ENCODE measurements around the gene VSTM2A.
"Not testable (repeated sequence)": the region's sequence is repeated elsewhere in the genome, so short reads cannot be mapped to it uniquely, and the experiment has no call there.

VSTM2A gene

GRCh38 chr7:54541669-54542625, at the start of gene VSTM2A:
Gene VSTM2A, plus strand, starts transcription at chr7:54542375. Its CDS starts 356 bp downstream, at chr7:54542731.
- DNase-seq, result no peak

GRCh38 chr7:54504531-54504930, 37.6 kb upstream of the VSTM2A start:
- not testable (repeated sequence) for DNase-seq

- no peak for DNase-seq
These were observed 12.6 kb upstream of the VSTM2A start for GRCh38 chr7:54529568-54529967.

GRCh38 chr7:54538122-54538521, 4.1 kb upstream of the VSTM2A start:
- no peak for DNase-seq

- no peak for DNase-seq
These were observed 895 bp downstream of the VSTM2A start for GRCh38 chr7:54543051-54543488.

GRCh38 chr7:54544149-54544526, 2.0 kb downstream of the VSTM2A start:
- DNase-seq, result no peak

- DNase-seq, result no peak
These were observed 2.5 kb downstream of the VSTM2A start for GRCh38 chr7:54544527-54545240.

- no peak for DNase-seq
These were observed 3.0 kb downstream of the VSTM2A start for GRCh38 chr7:54545241-54545563.

- DNase-seq, result no peak
These were observed 4.2 kb downstream of the VSTM2A start for GRCh38 chr7:54546081-54546985.

- DNase-seq, result no peak
These were observed 4.8 kb downstream of the VSTM2A start for GRCh38 chr7:54546986-54547314.

- DNase-seq, result no peak
These were observed 8.3 kb downstream of the VSTM2A start for GRCh38 chr7:54550471-54550870.

GRCh38 chr7:54556121-54556520, 13.9 kb downstream of the VSTM2A start:
- no peak for DNase-seq

- no peak for DNase-seq
These were observed 17.2 kb downstream of the VSTM2A start for GRCh38 chr7:54559401-54559800.

- no peak for DNase-seq
These were observed 18.0 kb downstream of the VSTM2A start for GRCh38 chr7:54560198-54560597.

- DNase-seq, result no peak
These were observed 18.5 kb downstream of the VSTM2A start for GRCh38 chr7:54560723-54561122.

GRCh38 chr7:54563329-54563916, 21.2 kb downstream of the VSTM2A start:
- DNase-seq, result no peak

- no peak for DNase-seq
These were observed 23.3 kb downstream of the VSTM2A start for GRCh38 chr7:54565432-54565831.

- no peak for DNase-seq
These were observed 39.3 kb downstream of the VSTM2A start for GRCh38 chr7:54581511-54581910.

- DNase-seq, result no peak
These were observed 49.5 kb downstream of the VSTM2A start for GRCh38 chr7:54591404-54592386.

- no peak for DNase-seq
These were observed 54.6 kb downstream of the VSTM2A start for GRCh38 chr7:54596747-54597146.

- no peak for DNase-seq
These were observed 73.4 kb downstream of the VSTM2A start for GRCh38 chr7:54615537-54615936.
